A549 (cell line): Measurements from ENCODE around the gene DAB2IP. TPM values are rescaled to one million over a fixed set of nuclear protein-coding genes. Genes with fewer than 3 reads are reported as not detected.

Experiments used
- ATAC-seq, 2 experiments: fragments of 200-7000 bp in 1 of 2; fragments of >200 bp in 1 of 2; cut with Nextera tagmentation in 1 of 2; cut with Tn5 transposase in 1 of 2; 3 replicates each; pipeline versions ENCODE4 v1.8.0 to v1.9.1; 2018 to 2020; ENCODE audit warnings: mild to moderate bottlenecking in 1 of 2, moderate library complexity in 1 of 2
- CTCF ChIA-PET: fragments of 300-600 bp; sonication (Branson Sonifier 250); formaldehyde crosslinking; extraction: SDS; loops from one replicate; lab custom pipeline; 2021; ENCODE audit warnings: antibody characterized with exemption, inconsistent platforms; lab: Yijun Ruan, JAX
- POLR2A ChIA-PET: fragments of 350-600 bp; formaldehyde crosslinking; extraction: SDS; loops from one replicate; lab custom pipeline; 2021; ENCODE audit warnings: antibody characterized with exemption, inconsistent platforms; lab: Yijun Ruan, JAX
- DNase-seq, 2 experiments: peaks; one replicate each; pipeline versions ENCODE4 v3.0.0 to v3.0.0-alpha.2; 2011 to 2016; ENCODE audit warnings: low read depth in 1 of 2, low spot score in 1 of 2
- FAIRE-seq: peaks from 2 replicates; lab custom pipeline; 2011; peaks lifted over from hg19 to GRCh38; lab: Jason Lieb, UNC
- H3K27ac ChIP-seq, 2 experiments: fragments of >200 bp; sonication (Bioruptor Twin); formaldehyde crosslinking; 3 replicates each; pipeline ENCODE4 v1.5.1; 2016 to 2017
- H3K4me1 ChIP-seq: fragments of >200 bp; sonication (Bioruptor Twin); formaldehyde crosslinking; 3 replicates; pipeline ENCODE4 v1.6.1; 2016
- H3K4me2 ChIP-seq: fragments of >200 bp; sonication (Bioruptor Twin); formaldehyde crosslinking; 3 replicates; pipeline ENCODE4 v1.6.1; 2016
- H3K4me3 ChIP-seq: fragments of >200 bp; sonication (Bioruptor Twin); formaldehyde crosslinking; 3 replicates; pipeline ENCODE4 v1.5.1; 2016
- H3K9me3 ChIP-seq: fragments of >200 bp; sonication (Bioruptor Twin); formaldehyde crosslinking; 3 replicates; pipeline ENCODE4 v1.6.1; 2016
- BCL3 ChIP-seq: fragments of >200 bp; sonication (Bioruptor Twin); formaldehyde crosslinking; IDR thresholded peaks from 3 replicates; pipeline ENCODE4 v1.6.1; 2016
- BHLHE40 ChIP-seq: IDR thresholded peaks from 2 replicates; pipeline ENCODE4 v1.6.1; 2012; ENCODE audit warnings: low read depth, low read length, inconsistent platforms
- CBX8 ChIP-seq: fragments of 200-600 bp; sonication (generic); IDR thresholded peaks from 2 replicates; pipeline ENCODE4 v1.6.1; 2016
- EHF ChIP-seq: fragments of 250-450 bp; sonication (Bioruptor Pico); IDR thresholded peaks from 2 replicates; pipeline ENCODE4 v1.5.0; 2020; ENCODE audit warnings: mild to moderate bottlenecking
- EP300 ChIP-seq, 2 experiments: fragments of >200 bp; sonication (Bioruptor Twin); formaldehyde crosslinking; IDR thresholded peaks; 2 replicates in 1 of 2; 3 replicates in 1 of 2; pipeline ENCODE4 v1.6.1; 2016 to 2017
- FOSB ChIP-seq: fragments of 250-450 bp; sonication (Bioruptor Pico); IDR thresholded peaks from 2 replicates; pipeline ENCODE4 v1.5.0; 2020; ENCODE audit warnings: mild to moderate bottlenecking, moderate library complexity
- GATA3 ChIP-seq: IDR thresholded peaks from 2 replicates; pipeline ENCODE4 v1.6.1; 2012; ENCODE audit warnings: borderline replicate concordance
- HES2 ChIP-seq: fragments of >200 bp; sonication (Bioruptor Twin); formaldehyde crosslinking; IDR thresholded peaks from 2 replicates; pipeline ENCODE4 v1.6.1; 2016
- HOXA7 ChIP-seq: fragments of 250-450 bp; sonication (Bioruptor Pico); IDR thresholded peaks from 2 replicates; pipeline ENCODE4 v1.5.0; 2020; ENCODE audit warnings: mild to moderate bottlenecking, moderate library complexity
- HOXB5 ChIP-seq: fragments of 250-450 bp; sonication (Bioruptor Pico); IDR thresholded peaks from 2 replicates; pipeline ENCODE4 v1.5.0; 2020; ENCODE audit warnings: mild to moderate bottlenecking, moderate library complexity
- JUNB ChIP-seq: fragments of >200 bp; sonication (Bioruptor Twin); formaldehyde crosslinking; IDR thresholded peaks from 2 replicates; pipeline ENCODE4 v1.6.1; 2016
- KDM5A ChIP-seq: fragments of 200-600 bp; sonication (generic); IDR thresholded peaks from 2 replicates; pipeline ENCODE4 v1.6.1; 2016; ENCODE audit warnings: antibody characterized with exemption, mild to moderate bottlenecking
- MAZ ChIP-seq: fragments of 150-350 bp; IDR thresholded peaks from 2 replicates; pipeline ENCODE4 v1.6.1; 2014; ENCODE audit warnings: antibody characterized with exemption, low read depth, low read length, borderline replicate concordance
- NPAS2 ChIP-seq: fragments of 250-450 bp; sonication (Bioruptor Pico); IDR thresholded peaks from 2 replicates; pipeline ENCODE4 v1.8.0; 2022; ENCODE audit warnings: mild to moderate bottlenecking, moderate library complexity, borderline replicate concordance
- POLR2A ChIP-seq: IDR thresholded peaks from 2 replicates; pipeline ENCODE4 v1.6.1; 2012; ENCODE audit warnings: mild to moderate bottlenecking, low read length
- RARB ChIP-seq: fragments of 250-450 bp; sonication (Bioruptor Pico); IDR thresholded peaks from 2 replicates; pipeline ENCODE4 v1.8.0; 2021; ENCODE audit warnings: mild to moderate bottlenecking, moderate library complexity
- RFX5 ChIP-seq: fragments of 450-650 bp; IDR thresholded peaks from 2 replicates; pipeline ENCODE4 v1.7.1; 2014; ENCODE audit warnings: antibody characterized with exemption, mild to moderate bottlenecking, moderate library complexity
- RNF2 ChIP-seq: fragments of 200-600 bp; sonication (generic); IDR thresholded peaks from 2 replicates; pipeline ENCODE4 v1.6.1; 2016; ENCODE audit warnings: low read depth, mild to moderate bottlenecking, antibody characterized with exemption, moderate library complexity, borderline replicate concordance
- TFCP2L1 ChIP-seq: fragments of 250-450 bp; sonication (Bioruptor Pico); IDR thresholded peaks from 2 replicates; pipeline ENCODE4 v1.5.0; 2021; ENCODE audit warnings: mild to moderate bottlenecking
- ZC3H11A ChIP-seq: fragments of 450-650 bp; IDR thresholded peaks from 2 replicates; pipeline ENCODE4 v1.6.1; 2014; ENCODE audit warnings: antibody characterized with exemption, mild to moderate bottlenecking
- ZFP36 ChIP-seq: fragments of 450-650 bp; IDR thresholded peaks from 2 replicates; pipeline ENCODE4 v1.6.1; 2014; ENCODE audit warnings: borderline replicate concordance; ENCODE audit not compliant: partially characterized antibody
- WGBS: methylation state at CpG from one replicate; pipeline ENCODE4 v1.1.6; 2017; ENCODE audit errors: missing lambda C conversion rate; 5-methylcytosine and 5-hydroxymethylcytosine counted together
- polyA plus RNA-seq, 4 experiments: library from polyadenylated mRNA; depleted of rRNA in 3 of 4; stranded (reverse); fragments of >200 nt; fragmentation: RNase III in 1 of 4; extraction: RNeasy Plus Mini Kit Qiagen cat#74134 plus additional on column Dnase treatment in 1 of 4; gene quantifications; 2 replicates in 3 of 4; 3 replicates in 1 of 4; pipeline ENCODE4 v1.2.3, GENCODE V29; 2011 to 2017

The DAB2IP gene
- polyA plus RNA-seq, 2 of the 4 experiments (the other 2 are of a cell fraction): 9.7 to 13.9 TPM

- no peaks in the 10 kb centered on the region for H3K9me3 ChIP-seq
- POLR2A ChIA-PET: no interaction called here
- no peak overlapping the region for H3K4me2 ChIP-seq
- 71% methylated on average over 6 of the region's 6 CpGs for WGBS
- H3K4me1 ChIP-seq: peaks cover 5% of the 10 kb centered on the region; the same call in 2 of the 3 replicates
- no peak overlapping the region for H3K27ac ChIP-seq
- CTCF ChIA-PET: interaction anchor here (1.1 to 1.3 kb wide), 3 partner anchors 10 to 472 kb away, joined by 3 to 5 read pairs (median 3); no protein-coding TSS in a partner anchor
- H3K4me3 ChIP-seq: no peak overlapping the region
- FAIRE-seq (no peak), ATAC-seq (no peak), DNase-seq (no peak)
- no peak for TF ChIP-seq HOXA7 (CRISPR knock-in tag)
- TF ChIP-seq EP300 (IDR thresholded peaks at IDR 0.05): no peak
- TF ChIP-seq BHLHE40: no peak
- TF ChIP-seq FOSB (CRISPR knock-in tag): no peak
- no peak for TF ChIP-seq NPAS2 (CRISPR knock-in tag)
- no peak for TF ChIP-seq HOXB5 (CRISPR knock-in tag)
- no peak for TF ChIP-seq EHF
- TF ChIP-seq JUNB: no peak
- no peak for TF ChIP-seq ZC3H11A
- TF ChIP-seq HES2: no peak
- no peak for TF ChIP-seq CBX8
- TF ChIP-seq POLR2A: no peak
- no peak for TF ChIP-seq TFCP2L1 (CRISPR knock-in tag)
- no peak for TF ChIP-seq RARB (CRISPR knock-in tag)
- TF ChIP-seq RFX5: no peak
- TF ChIP-seq KDM5A: no peak
- TF ChIP-seq RNF2: no peak
- TF ChIP-seq BCL3: no peak
Observed at GRCh38 chr9:121627427-121627826, 24.0 kb upstream of the DAB2IP start.

GRCh38 chr9:121628401-121628800, 23.0 kb upstream of the DAB2IP start:
- no peaks in the 10 kb centered on the region for H3K9me3 ChIP-seq
- POLR2A ChIA-PET: no interaction called here
- WGBS: 96% methylated on average over 3 of the region's 4 CpGs
- TF ChIP-seq ZFP36 (peak; percentile 59), GATA3 (no peak)
- CTCF ChIA-PET: interaction anchor here (1.1 to 1.3 kb wide), 6 partner anchors 11 to 471 kb away, joined by 3 to 5 read pairs (median 3); no protein-coding TSS in a partner anchor
- no peak for ATAC-seq
- no peak overlapping the region for H3K27ac ChIP-seq
- H3K4me1 ChIP-seq: no peaks in the 10 kb centered on the region
- no peak overlapping the region for H3K4me3 ChIP-seq
- no peak overlapping the region for H3K4me2 ChIP-seq
- FAIRE-seq: no peak
- no peak for DNase-seq

GRCh38 chr9:121631115-121631514, 20.3 kb upstream of the DAB2IP start:
- Histone ChIP-seq H3K9me3 (no peaks in the 10 kb centered on the region), H3K4me1 (peaks cover 10% of the 10 kb centered on the region; the same call in 1 of the 3 replicates), H3K27ac (no peak overlapping the region), H3K4me2 (no peak overlapping the region), H3K4me3 (no peak overlapping the region)
- DNase-seq: no peak
- no peak for ATAC-seq
- POLR2A ChIA-PET: no interaction called here
- TF ChIP-seq ZFP36 (peak; percentile 64), MAZ (no peak)
- FAIRE-seq: no peak
- CTCF ChIA-PET: interaction anchor here (1.2 to 6.6 kb wide), 6 partner anchors 11 to 492 kb away, joined by 4 to 74 read pairs (median 8); no protein-coding TSS in a partner anchor
- WGBS: 95% methylated on average over 3 of the region's 3 CpGs

- H3K9me3 ChIP-seq: no peaks in the 10 kb centered on the region
- ChIA-PET CTCF (interaction anchor here (0.9 to 6.6 kb wide), 12 partner anchors 9 to 491 kb away, joined by 3 to 74 read pairs (median 5); no protein-coding TSS in a partner anchor), POLR2A (no interaction called here)
- H3K4me2 ChIP-seq: no peak overlapping the region
- H3K4me3 ChIP-seq: no peak overlapping the region
- ATAC-seq: no peak
- FAIRE-seq: no peak
- H3K4me1 ChIP-seq: peaks cover 10% of the 10 kb centered on the region; the same call in 1 of the 3 replicates
- no peak overlapping the region for H3K27ac ChIP-seq
- DNase-seq: no peak
- 88% methylated on average over 18 of the region's 18 CpGs for WGBS
- TF ChIP-seq FOSB (CRISPR knock-in tag) (no peak), HOXA7 (CRISPR knock-in tag) (no peak), KDM5A (no peak)
Observed at GRCh38 chr9:121631978-121632418, 19.4 kb upstream of the DAB2IP start.
